ENCODE data around the gene PLPP1.

DNA sequence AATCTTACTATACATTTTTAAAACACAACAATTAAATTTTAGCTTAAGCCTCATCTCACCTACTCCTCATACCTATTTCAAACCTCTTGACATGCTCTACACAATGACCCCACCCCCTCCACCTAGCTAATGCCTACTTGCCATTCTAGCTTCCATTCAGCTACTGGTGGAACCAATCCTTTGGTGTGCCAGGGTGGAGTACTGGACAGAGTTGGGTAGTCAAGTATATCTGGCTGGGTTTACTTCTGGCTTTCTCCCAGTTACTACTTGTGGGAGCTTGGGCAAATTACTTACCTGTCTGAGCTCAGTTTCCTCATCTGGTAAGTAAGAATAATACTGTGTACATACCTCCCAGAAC lies 24.3 kb downstream of the PLPP1 start:
- TF ChIP-seq, protein P1, sequence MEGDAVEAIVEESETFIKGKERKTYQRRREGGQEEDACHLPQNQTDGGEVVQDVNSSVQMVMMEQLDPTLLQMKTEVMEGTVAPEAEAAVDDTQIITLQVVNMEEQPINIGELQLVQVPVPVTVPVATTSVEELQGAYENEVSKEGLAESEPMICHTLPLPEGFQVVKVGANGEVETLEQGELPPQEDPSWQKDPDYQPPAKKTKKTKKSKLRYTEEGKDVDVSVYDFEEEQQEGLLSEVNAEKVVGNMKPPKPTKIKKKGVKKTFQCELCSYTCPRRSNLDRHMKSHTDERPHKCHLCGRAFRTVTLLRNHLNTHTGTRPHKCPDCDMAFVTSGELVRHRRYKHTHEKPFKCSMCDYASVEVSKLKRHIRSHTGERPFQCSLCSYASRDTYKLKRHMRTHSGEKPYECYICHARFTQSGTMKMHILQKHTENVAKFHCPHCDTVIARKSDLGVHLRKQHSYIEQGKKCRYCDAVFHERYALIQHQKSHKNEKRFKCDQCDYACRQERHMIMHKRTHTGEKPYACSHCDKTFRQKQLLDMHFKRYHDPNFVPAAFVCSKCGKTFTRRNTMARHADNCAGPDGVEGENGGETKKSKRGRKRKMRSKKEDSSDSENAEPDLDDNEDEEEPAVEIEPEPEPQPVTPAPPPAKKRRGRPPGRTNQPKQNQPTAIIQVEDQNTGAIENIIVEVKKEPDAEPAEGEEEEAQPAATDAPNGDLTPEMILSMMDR (IDR thresholded peaks at IDR 0.05) = no peak
- TF ChIP-seq EP300 (IDR thresholded peaks at IDR 0.05; ENCODE audit: borderline replicate concordance in 1 of 2, low read depth in 1 of 2, low read length in 1 of 2) (no peak), POLR2AphosphoS5 (IDR thresholded peaks at IDR 0.05; ENCODE audit: low read depth, low read length) (no peak), PBX3 (IDR thresholded peaks at IDR 0.05) (no peak), ELF1 (IDR thresholded peaks at IDR 0.05) (no peak), USF2 (IDR thresholded peaks at IDR 0.05; ENCODE audit: borderline replicate concordance, low read depth, low read length) (no peak), RFX5 (IDR thresholded peaks at IDR 0.05; ENCODE audit: low read length) (no peak), RXRA (IDR thresholded peaks at IDR 0.05; ENCODE audit: borderline replicate concordance, low read depth) (no peak), NFIC (IDR thresholded peaks at IDR 0.05; ENCODE audit: borderline replicate concordance) (no peak)
- TF ChIP-seq, protein P2, sequence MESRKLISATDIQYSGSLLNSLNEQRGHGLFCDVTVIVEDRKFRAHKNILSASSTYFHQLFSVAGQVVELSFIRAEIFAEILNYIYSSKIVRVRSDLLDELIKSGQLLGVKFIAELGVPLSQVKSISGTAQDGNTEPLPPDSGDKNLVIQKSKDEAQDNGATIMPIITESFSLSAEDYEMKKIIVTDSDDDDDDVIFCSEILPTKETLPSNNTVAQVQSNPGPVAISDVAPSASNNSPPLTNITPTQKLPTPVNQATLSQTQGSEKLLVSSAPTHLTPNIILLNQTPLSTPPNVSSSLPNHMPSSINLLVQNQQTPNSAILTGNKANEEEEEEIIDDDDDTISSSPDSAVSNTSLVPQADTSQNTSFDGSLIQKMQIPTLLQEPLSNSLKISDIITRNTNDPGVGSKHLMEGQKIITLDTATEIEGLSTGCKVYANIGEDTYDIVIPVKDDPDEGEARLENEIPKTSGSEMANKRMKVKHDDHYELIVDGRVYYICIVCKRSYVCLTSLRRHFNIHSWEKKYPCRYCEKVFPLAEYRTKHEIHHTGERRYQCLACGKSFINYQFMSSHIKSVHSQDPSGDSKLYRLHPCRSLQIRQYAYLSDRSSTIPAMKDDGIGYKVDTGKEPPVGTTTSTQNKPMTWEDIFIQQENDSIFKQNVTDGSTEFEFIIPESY (IDR thresholded peaks at IDR 0.05; ENCODE audit: borderline replicate concordance, low read depth) = no peak

Data from SK-N-SH (cell line).